ENCODE results near the gene PAX5. TPM values are rescaled to one million over a fixed set of nuclear protein-coding genes. Genes with fewer than 3 reads are reported as not detected.

The PAX5 gene
- total RNA-seq, 1 donor from 2014 or later, result 24.3 TPM

DNA sequence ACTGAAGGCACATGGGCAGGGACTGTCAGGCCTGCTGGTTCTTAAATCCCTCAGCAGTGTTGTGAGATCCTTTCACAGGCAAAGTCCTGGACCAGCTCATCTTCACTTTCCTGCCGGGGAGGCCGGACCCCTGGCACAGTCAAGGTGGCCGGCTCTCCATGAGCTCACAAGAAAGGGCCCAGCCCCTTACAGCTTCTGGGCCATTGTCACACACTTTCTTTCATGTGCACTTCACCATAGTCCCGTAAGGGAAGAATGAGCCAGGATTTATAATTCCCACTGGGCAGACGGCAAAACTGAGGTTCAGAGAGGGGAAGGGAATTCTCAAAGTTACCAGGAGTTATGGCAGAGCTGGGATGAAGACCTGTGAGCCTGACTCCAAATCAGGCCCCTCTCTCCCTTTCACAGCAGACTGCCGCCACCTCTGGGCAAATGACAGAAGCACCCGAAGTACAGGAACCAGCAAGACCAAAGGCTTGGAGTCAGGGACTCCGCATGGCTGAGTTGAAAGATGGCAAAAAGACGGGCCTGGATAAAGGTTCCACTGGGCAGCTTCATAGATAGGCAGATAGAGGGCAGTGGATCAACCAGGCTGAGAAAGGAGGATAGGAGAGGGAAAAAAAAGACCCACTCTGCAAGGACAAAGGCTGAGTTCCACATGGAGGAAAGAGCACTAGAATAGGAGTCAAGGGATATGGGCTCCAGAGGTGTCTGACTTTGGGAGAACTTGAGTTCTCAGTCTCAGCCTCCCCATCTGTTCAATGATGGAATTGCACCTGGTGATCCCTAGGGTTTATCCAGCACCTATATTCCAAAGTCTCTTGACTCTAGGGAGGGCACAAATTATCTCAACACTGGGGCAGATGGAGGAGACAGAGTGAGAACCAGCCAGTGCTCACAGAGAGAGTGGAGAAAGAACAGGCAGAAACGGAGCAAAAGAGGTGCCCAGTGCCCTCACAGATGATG, 128.7 kb downstream of the PAX5 start:
- peaks cover 2% of the 10 kb centered on the region for H3K4me1 Mint-ChIP-seq (ENCODE audit: low read depth, unreplicated experiment)
- TF ChIP-seq, protein P1, sequence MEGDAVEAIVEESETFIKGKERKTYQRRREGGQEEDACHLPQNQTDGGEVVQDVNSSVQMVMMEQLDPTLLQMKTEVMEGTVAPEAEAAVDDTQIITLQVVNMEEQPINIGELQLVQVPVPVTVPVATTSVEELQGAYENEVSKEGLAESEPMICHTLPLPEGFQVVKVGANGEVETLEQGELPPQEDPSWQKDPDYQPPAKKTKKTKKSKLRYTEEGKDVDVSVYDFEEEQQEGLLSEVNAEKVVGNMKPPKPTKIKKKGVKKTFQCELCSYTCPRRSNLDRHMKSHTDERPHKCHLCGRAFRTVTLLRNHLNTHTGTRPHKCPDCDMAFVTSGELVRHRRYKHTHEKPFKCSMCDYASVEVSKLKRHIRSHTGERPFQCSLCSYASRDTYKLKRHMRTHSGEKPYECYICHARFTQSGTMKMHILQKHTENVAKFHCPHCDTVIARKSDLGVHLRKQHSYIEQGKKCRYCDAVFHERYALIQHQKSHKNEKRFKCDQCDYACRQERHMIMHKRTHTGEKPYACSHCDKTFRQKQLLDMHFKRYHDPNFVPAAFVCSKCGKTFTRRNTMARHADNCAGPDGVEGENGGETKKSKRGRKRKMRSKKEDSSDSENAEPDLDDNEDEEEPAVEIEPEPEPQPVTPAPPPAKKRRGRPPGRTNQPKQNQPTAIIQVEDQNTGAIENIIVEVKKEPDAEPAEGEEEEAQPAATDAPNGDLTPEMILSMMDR (IDR thresholded peaks at IDR 0.05; ENCODE audit: partially characterized antibody, unreplicated experiment), result no peak
- no peak for DNase-seq

GRCh38 chr9:36903541-36904435, 130.3 kb downstream of the PAX5 start:
- TF ChIP-seq, protein P1 (IDR thresholded peaks at IDR 0.05; ENCODE audit: partially characterized antibody, unreplicated experiment), result no peak
- Mint-ChIP-seq H3K9me3 (ENCODE audit: unreplicated experiment) (peaks cover 5% of the 10 kb centered on the region), H3K36me3 (ENCODE audit: unreplicated experiment) (no peaks in the 10 kb centered on the region), H3K4me1 (ENCODE audit: low read depth, unreplicated experiment) (peaks cover 2% of the 10 kb centered on the region), H3K27ac (ENCODE audit: unreplicated experiment) (no peak overlapping the region), H3K27me3 (ENCODE audit: unreplicated experiment) (peaks cover 6% of the 10 kb centered on the region), H3K4me3 (ENCODE audit: unreplicated experiment) (no peak overlapping the region)
- DNase-seq, result no peak

More for the DNA sequence above, 128.7 kb downstream of the PAX5 start:
- Mint-ChIP-seq H3K27me3 (ENCODE audit: unreplicated experiment) (peaks cover 4% of the 10 kb centered on the region), H3K9me3 (ENCODE audit: unreplicated experiment) (peaks cover 5% of the 10 kb centered on the region), H3K27ac (ENCODE audit: unreplicated experiment) (no peak overlapping the region), H3K4me3 (ENCODE audit: unreplicated experiment) (no peak overlapping the region), H3K36me3 (ENCODE audit: unreplicated experiment) (no peaks in the 10 kb centered on the region)

DNA sequence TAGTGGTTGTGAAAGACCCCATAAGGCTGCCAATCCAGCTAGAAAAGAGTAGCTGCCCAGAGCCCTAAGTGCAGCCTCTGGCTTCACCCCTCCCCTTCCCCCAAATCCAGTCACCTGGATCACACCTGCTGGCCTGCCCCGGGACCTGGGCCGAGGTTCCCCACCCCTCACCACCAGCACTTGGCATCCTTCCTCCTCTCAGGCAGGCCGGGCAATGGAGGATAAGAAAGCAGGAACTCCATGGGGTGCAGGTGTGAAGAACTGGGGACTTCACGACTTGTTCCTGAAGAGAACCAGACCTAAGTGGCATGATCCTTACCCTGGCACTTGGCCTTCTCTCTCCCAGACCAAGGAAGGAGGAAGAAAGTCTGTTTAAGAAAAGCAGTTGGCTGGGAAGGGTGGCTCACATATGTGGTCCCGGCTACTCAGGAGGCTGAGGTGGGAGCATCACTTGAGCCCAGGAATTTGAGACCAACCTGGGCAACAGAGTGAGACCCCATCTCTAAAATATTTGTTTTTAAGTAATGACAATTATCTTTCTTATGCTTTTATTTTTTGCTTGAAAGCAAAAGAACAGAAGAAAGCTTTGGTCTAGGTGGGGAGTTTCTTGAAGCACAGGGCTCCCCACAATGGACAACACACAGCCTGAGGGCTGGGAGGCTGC, 131.1 kb downstream of the PAX5 start:
- H3K27me3 Mint-ChIP-seq (ENCODE audit: unreplicated experiment), result peaks cover 6% of the 10 kb centered on the region
- TF ChIP-seq, protein P1 (IDR thresholded peaks at IDR 0.05; ENCODE audit: partially characterized antibody, unreplicated experiment), result no peak
- H3K27ac Mint-ChIP-seq (ENCODE audit: unreplicated experiment), result no peak overlapping the region
- no peak overlapping the region for H3K4me3 Mint-ChIP-seq (ENCODE audit: unreplicated experiment)
- H3K9me3 Mint-ChIP-seq (ENCODE audit: unreplicated experiment), result peaks cover 5% of the 10 kb centered on the region
- DNase-seq, result no peak
- peaks cover 2% of the 10 kb centered on the region for H3K4me1 Mint-ChIP-seq (ENCODE audit: low read depth, unreplicated experiment)
- H3K36me3 Mint-ChIP-seq (ENCODE audit: unreplicated experiment), result no peaks in the 10 kb centered on the region

DNA sequence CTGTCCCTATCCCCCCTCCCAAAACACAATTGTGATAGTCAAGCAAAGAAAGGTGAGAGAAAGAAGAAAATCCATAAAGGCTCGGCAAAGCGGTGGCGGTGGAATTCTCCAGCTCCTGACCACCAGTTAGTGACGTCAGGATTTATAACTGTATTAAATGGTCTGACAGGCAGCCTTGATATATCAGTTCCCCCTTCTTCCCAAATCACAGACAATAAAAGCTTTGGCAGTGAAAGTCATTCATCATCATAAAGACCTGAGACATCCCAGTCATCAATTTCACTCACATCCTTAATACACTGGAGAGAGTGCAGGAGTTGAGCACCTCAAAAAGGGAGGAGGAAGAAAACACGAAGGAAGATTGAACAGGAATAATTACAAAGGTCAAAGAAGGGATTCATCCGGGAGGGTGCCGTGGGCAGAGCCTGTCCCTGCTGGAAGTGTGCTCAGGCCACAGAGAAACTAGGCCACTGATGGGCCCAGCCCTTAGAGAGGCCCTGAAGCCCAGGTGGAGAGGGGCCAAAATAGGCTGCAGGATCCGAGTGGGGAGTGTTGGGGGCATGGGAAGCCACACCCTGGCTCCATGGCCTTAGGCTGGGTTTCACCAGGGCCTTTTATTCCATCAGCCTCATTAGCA, 131.9 kb downstream of the PAX5 start:
- no peak overlapping the region for H3K4me3 Mint-ChIP-seq (ENCODE audit: unreplicated experiment)
- DNase-seq, result no peak
- peaks cover 6% of the 10 kb centered on the region for H3K9me3 Mint-ChIP-seq (ENCODE audit: unreplicated experiment)
- no peak overlapping the region for H3K27ac Mint-ChIP-seq (ENCODE audit: unreplicated experiment)
- H3K36me3 Mint-ChIP-seq (ENCODE audit: unreplicated experiment), result no peaks in the 10 kb centered on the region
- H3K4me1 Mint-ChIP-seq (ENCODE audit: low read depth, unreplicated experiment), result peaks cover 2% of the 10 kb centered on the region
- TF ChIP-seq, protein P1 (IDR thresholded peaks at IDR 0.05; ENCODE audit: partially characterized antibody, unreplicated experiment), result no peak
- peaks cover 6% of the 10 kb centered on the region for H3K27me3 Mint-ChIP-seq (ENCODE audit: unreplicated experiment)
